OCI-LY7 (cell line): ENCODE data around the gene HAPLN2. TPM values are rescaled to one million over a fixed set of nuclear protein-coding genes. Genes with fewer than 3 reads are reported as not detected.

Experiments
- BruUV-seq: library from RNA; stranded (reverse); fragments of 400-500 nt; replicated peaks from 2 replicates; lab custom pipeline; 2021; lab: Mats Ljungman, UMichigan
- CTCF ChIA-PET: fragments of 300-600 bp; sonication (Branson Sonifier 250); formaldehyde crosslinking; loops from one replicate; lab custom pipeline; 2022; ENCODE audit warnings: antibody characterized with exemption; ENCODE audit not compliant: unreplicated experiment; lab: Charles Lee
- POLR2A ChIA-PET: fragments of 300-600 bp; sonication (Branson Sonifier 250); formaldehyde crosslinking; loops from one replicate; lab custom pipeline; 2022; ENCODE audit warnings: antibody characterized with exemption; lab: Charles Lee
- DNase-seq: peaks from one replicate; pipeline ENCODE4 v3.0.0-alpha.2; 2015; ENCODE audit warnings: low spot score
- H2AFZ ChIP-seq: fragments of 200-600 bp; sonication (generic), shearing (Covaris generic); 2 replicates; pipeline ENCODE4 v1.6.1; 2014; ENCODE audit warnings: mild to moderate bottlenecking, antibody characterized with exemption, low read length, moderate library complexity
- H3K27ac ChIP-seq: fragments of 200-600 bp; sonication (generic); 2 replicates; pipeline ENCODE4 v1.5.1; 2014; ENCODE audit warnings: mixed run types, low read depth, mild to moderate bottlenecking, moderate library complexity, low read length, inconsistent platforms; ENCODE audit not compliant: poor library complexity, severe bottlenecking
- H3K36me3 ChIP-seq: fragments of 200-600 bp; sonication (generic); 2 replicates; pipeline ENCODE4 v1.6.1; 2014; ENCODE audit warnings: mild to moderate bottlenecking, antibody characterized with exemption, low read length, moderate library complexity, mixed read lengths; ENCODE audit not compliant: insufficient read depth
- H3K4me1 ChIP-seq: fragments of 200-600 bp; sonication (generic); 2 replicates; pipeline ENCODE4 v1.5.1; 2014; ENCODE audit warnings: mild to moderate bottlenecking, low read length; ENCODE audit not compliant: insufficient read depth, poor library complexity, severe bottlenecking
- H3K4me2 ChIP-seq: fragments of 200-600 bp; sonication (generic); 2 replicates; pipeline ENCODE4 v1.6.1; 2014; ENCODE audit warnings: mild to moderate bottlenecking, low read length
- H3K4me3 ChIP-seq: fragments of 200-600 bp; sonication (generic); 2 replicates; pipeline ENCODE4 v1.5.1; 2014; ENCODE audit warnings: mild to moderate bottlenecking, low read depth, low read length; ENCODE audit not compliant: poor library complexity, severe bottlenecking
- H3K79me2 ChIP-seq: fragments of 200-600 bp; sonication (generic); 2 replicates; pipeline ENCODE4 v1.6.1; 2016; ENCODE audit warnings: low read depth, mild to moderate bottlenecking, low read length, moderate library complexity, mixed read lengths; ENCODE audit not compliant: insufficient read depth
- H3K9me2 ChIP-seq: fragments of 200-600 bp; sonication (generic); 2 replicates; pipeline ENCODE4 v1.6.1; 2016; ENCODE audit warnings: mild to moderate bottlenecking, low read length, mixed read lengths; ENCODE audit not compliant: insufficient read depth
- H3K9me3 ChIP-seq: fragments of 200-600 bp; sonication (generic); 2 replicates; pipeline ENCODE4 v1.6.1; 2014; ENCODE audit warnings: mild to moderate bottlenecking, mixed run types, low read length, mixed read lengths
- H4K20me1 ChIP-seq: fragments of 200-600 bp; sonication (generic); 2 replicates; pipeline ENCODE4 v1.6.1; 2014; ENCODE audit warnings: mild to moderate bottlenecking, antibody characterized with exemption, low read length, moderate library complexity, mixed read lengths; ENCODE audit not compliant: insufficient read depth
- EZH2phosphoT487 ChIP-seq: fragments of 200-600 bp; sonication (generic); IDR thresholded peaks from 2 replicates; pipeline ENCODE4 v1.6.1; 2018; ENCODE audit warnings: low read depth, borderline replicate concordance, mild to moderate bottlenecking, mixed run types, antibody characterized with exemption, low read length, moderate library complexity, mixed read lengths
- intact Hi-C: fragments of 100-400 bp; cut with micrococcal nuclease; formaldehyde crosslinking; loops from one replicate; pipeline ENCODE4 v1.10.0; 2022; ENCODE audit not compliant: unreplicated experiment
- total RNA-seq, 2 experiments: library from RNA; depleted of rRNA in 1 of 2; stranded (reverse); fragments of >200 nt in 1 of 2; shearing (Covaris generic) in 1 of 2; gene quantifications; 2 replicates each; pipeline ENCODE4 v1.2.3, GENCODE V29; 2014 to 2022
- TF ChIP-seq, protein P1 (sequence below): fragments of 200-600 bp; sonication (generic); conservative IDR thresholded peaks from 2 replicates; pipeline ENCODE4 v1.5.1; 2014; ENCODE audit warnings: mild to moderate bottlenecking, antibody characterized with exemption, low read length, moderate library complexity, mixed read lengths

The HAPLN2 gene
- total RNA-seq, 2 experiments from 2014 or later: 0.41 to 1.1 TPM

DNA sequence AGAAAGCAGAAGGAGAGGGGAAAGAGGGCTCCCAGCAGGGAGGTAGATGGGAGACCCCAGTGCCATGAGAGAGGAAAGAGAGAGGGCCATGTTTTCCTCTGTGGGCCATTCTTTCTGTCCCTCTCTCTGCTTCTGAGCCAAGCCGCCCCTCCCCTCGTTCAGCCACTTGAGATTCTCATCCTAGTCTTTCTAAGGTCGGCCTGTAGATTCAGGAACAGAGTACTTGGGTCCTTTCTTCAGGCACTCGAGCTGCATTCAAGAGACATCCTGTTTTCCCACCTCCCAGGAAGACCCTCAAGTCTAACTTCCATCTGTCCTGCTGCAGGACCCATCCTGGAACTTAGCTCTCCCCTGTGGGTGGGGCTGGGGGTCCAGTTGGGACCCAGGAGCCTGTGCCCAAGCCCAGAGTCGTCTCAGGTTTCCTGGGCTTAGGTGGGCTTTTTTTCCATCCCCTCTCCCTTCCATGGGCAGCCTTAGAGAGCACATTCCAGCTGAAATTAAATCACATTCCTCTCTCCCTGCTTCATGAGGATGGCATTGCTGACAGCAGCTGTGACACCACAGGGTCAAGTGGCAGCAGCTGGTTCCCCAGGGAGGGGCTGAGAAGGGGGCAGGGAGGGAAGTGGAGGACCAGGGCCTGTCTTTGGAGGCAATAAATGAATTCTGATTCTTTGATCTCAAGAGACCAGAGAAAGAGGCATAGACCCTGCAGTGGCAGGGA lies 45.0 kb downstream of the HAPLN2 start:
- no TSS peak for BruUV-seq
- Histone ChIP-seq H3K27ac (no peak overlapping the region), H3K9me3 (no peaks in the 10 kb centered on the region), H3K4me2 (peak overlapping the region; percentile 52), H3K4me1 (peaks cover 60% of the 10 kb centered on the region), H2AFZ (no peak overlapping the region), H3K36me3 (no peaks in the 10 kb centered on the region), H3K4me3 (no peak overlapping the region), H3K79me2 (no peaks in the 10 kb centered on the region), H3K9me2 (no peaks in the 10 kb centered on the region), H4K20me1 (peaks cover 4% of the 10 kb centered on the region; the same call in 1 of the 2 replicates)
- ChIA-PET POLR2A (no interaction called here), CTCF (no interaction called here)
- TF ChIP-seq, protein P1, sequence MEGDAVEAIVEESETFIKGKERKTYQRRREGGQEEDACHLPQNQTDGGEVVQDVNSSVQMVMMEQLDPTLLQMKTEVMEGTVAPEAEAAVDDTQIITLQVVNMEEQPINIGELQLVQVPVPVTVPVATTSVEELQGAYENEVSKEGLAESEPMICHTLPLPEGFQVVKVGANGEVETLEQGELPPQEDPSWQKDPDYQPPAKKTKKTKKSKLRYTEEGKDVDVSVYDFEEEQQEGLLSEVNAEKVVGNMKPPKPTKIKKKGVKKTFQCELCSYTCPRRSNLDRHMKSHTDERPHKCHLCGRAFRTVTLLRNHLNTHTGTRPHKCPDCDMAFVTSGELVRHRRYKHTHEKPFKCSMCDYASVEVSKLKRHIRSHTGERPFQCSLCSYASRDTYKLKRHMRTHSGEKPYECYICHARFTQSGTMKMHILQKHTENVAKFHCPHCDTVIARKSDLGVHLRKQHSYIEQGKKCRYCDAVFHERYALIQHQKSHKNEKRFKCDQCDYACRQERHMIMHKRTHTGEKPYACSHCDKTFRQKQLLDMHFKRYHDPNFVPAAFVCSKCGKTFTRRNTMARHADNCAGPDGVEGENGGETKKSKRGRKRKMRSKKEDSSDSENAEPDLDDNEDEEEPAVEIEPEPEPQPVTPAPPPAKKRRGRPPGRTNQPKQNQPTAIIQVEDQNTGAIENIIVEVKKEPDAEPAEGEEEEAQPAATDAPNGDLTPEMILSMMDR: no peak
- no peak for TF ChIP-seq EZH2phosphoT487
- intact Hi-C loops: no loop called here
- DNase-seq: no peak

DNA sequence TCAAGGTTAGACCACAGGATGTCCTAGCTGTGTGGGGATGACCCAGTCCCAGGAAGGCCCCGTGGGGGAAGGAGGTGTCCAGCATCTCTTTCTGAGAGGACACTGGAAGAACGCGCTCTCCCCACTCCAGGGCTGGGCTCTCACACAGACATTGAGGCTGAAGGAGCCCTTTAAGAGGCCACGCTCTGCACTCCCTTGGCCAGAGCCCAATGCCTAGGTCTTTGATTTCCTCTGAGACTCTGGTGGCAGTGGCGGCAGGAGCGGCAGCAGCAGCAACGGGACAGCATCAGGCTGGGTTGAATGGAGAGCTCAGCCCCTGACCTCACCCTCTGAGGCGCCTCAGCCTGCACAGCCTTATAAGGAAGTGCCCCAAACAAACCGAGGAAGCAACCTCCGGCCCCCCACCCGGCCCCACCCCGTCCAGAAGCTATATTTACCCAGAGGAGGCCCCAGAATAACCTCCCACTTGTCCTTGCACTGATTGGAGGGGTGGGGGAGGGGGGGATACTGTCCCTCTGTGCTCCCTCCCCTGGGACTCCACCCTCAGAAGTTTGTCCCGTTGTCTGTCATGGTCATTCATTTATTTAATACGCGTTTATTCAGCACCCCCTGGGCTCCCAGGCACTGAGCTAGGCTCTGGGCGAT lies 45.7 kb downstream of the HAPLN2 start:
- Histone ChIP-seq H4K20me1 (peaks cover 4% of the 10 kb centered on the region; the same call in 1 of the 2 replicates), H3K4me3 (no peak overlapping the region), H3K9me2 (no peaks in the 10 kb centered on the region), H3K4me1 (peaks cover 56% of the 10 kb centered on the region), H3K27ac (no peak overlapping the region), H3K4me2 (peak overlapping the region; percentile 52), H3K9me3 (no peaks in the 10 kb centered on the region), H3K79me2 (no peaks in the 10 kb centered on the region), H2AFZ (no peak overlapping the region), H3K36me3 (no peaks in the 10 kb centered on the region)
- ChIA-PET CTCF (no interaction called here), POLR2A (no interaction called here)
- BruUV-seq: no TSS peak
- TF ChIP-seq, protein P1: no peak
- no peak for TF ChIP-seq EZH2phosphoT487
- no peak for DNase-seq
- intact Hi-C loops: no loop called here

DNA sequence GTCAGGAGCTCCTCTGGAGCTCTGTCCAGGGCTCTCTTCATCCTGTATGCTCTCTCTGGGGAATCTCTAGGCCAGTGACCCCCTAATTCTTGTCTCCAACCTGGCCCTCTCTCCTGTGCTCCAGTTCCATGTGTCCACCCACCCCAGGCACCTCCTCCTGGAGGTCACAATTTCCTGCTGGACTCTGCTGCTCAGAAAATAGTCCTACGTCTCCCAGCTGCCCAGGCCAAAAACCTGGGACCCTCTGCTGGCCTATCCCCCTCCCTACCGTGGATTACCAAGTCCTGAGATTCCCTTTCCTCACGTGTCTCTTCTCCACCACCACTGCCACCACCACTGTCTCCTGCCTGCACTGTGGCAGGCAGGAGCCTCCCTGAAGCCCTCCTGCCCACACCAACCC lies 46.3 kb downstream of the HAPLN2 start:
- Histone ChIP-seq H3K9me3 (no peaks in the 10 kb centered on the region), H3K9me2 (no peaks in the 10 kb centered on the region), H3K4me3 (no peak overlapping the region), H2AFZ (no peak overlapping the region), H3K79me2 (no peaks in the 10 kb centered on the region), H3K4me1 (peaks cover 50% of the 10 kb centered on the region), H3K27ac (no peak overlapping the region), H3K36me3 (no peaks in the 10 kb centered on the region), H4K20me1 (peaks cover 4% of the 10 kb centered on the region; the same call in 1 of the 2 replicates), H3K4me2 (no peak overlapping the region)
- TF ChIP-seq EZH2phosphoT487: no peak
- TF ChIP-seq, protein P1: no peak
- ChIA-PET POLR2A (no interaction called here), CTCF (no interaction called here)
- no TSS peak for BruUV-seq
- intact Hi-C loops: no loop called here
- DNase-seq: no peak
